CD4-positive, alpha-beta T cell treated with Interleukin-15 for 1 hour (primary cell): ENCODE measurements around the gene ALB.

ENCODE experiments used
- DNase-seq: peaks from one replicate; pipeline ENCODE4 v3.0.0-alpha.2; 2020

Gene ALB

DNA sequence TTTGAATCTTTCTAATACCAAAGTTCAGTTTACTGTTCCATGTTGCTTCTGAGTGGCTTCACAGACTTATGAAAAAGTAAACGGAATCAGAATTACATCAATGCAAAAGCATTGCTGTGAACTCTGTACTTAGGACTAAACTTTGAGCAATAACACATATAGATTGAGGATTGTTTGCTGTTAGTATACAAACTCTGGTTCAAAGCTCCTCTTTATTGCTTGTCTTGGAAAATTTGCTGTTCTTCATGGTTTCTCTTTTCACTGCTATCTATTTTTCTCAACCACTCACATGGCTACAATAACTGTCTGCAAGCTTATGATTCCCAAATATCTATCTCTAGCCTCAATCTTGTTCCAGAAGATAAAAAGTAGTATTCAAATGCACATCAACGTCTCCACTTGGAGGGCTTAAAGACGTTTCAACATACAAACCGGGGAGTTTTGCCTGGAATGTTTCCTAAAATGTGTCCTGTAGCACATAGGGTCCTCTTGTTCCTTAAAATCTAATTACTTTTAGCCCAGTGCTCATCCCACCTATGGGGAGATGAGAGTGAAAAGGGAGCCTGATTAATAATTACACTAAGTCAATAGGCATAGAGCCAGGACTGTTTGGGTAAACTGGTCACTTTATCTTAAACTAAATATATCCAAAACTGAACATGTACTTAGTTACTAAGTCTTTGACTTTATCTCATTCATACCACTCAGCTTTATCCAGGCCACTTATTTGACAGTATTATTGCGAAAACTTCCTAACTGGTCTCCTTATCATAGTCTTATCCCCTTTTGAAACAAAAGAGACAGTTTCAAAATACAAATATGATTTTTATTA lies 28.3 kb downstream of the ALB start:
- no peak for DNase-seq

DNA sequence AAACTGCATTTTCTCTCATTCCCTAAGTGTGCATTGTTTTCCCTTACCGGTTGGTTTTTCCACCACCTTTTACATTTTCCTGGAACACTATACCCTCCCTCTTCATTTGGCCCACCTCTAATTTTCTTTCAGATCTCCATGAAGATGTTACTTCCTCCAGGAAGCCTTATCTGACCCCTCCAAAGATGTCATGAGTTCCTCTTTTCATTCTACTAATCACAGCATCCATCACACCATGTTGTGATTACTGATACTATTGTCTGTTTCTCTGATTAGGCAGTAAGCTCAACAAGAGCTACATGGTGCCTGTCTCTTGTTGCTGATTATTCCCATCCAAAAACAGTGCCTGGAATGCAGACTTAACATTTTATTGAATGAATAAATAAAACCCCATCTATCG lies 29.1 kb downstream of the ALB start:
- DNase-seq = no peak

DNA sequence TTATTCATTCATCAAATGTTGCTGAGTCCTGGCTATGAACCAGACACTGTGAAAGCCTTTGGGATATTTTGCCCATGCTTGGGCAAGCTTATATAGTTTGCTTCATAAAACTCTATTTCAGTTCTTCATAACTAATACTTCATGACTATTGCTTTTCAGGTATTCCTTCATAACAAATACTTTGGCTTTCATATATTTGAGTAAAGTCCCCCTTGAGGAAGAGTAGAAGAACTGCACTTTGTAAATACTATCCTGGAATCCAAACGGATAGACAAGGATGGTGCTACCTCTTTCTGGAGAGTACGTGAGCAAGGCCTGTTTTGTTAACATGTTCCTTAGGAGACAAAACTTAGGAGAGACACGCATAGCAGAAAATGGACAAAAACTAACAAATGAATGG lies 30.2 kb downstream of the ALB start:
- DNase-seq = no peak

DNA sequence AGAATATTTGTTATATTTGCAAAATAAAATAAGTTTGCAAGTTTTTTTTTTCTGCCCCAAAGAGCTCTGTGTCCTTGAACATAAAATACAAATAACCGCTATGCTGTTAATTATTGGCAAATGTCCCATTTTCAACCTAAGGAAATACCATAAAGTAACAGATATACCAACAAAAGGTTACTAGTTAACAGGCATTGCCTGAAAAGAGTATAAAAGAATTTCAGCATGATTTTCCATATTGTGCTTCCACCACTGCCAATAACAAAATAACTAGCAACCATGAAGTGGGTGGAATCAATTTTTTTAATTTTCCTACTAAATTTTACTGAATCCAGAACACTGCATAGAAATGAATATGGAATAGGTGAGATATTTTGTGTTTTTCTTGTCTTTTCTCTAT lies 31.9 kb downstream of the ALB start, which contains the start of gene AFP:
Gene AFP (plus strand): TSS at position 238 of the 400 bp plus-strand sequence. CDS start 42 bp downstream, at position 280.
- DNase-seq = no peak

DNA sequence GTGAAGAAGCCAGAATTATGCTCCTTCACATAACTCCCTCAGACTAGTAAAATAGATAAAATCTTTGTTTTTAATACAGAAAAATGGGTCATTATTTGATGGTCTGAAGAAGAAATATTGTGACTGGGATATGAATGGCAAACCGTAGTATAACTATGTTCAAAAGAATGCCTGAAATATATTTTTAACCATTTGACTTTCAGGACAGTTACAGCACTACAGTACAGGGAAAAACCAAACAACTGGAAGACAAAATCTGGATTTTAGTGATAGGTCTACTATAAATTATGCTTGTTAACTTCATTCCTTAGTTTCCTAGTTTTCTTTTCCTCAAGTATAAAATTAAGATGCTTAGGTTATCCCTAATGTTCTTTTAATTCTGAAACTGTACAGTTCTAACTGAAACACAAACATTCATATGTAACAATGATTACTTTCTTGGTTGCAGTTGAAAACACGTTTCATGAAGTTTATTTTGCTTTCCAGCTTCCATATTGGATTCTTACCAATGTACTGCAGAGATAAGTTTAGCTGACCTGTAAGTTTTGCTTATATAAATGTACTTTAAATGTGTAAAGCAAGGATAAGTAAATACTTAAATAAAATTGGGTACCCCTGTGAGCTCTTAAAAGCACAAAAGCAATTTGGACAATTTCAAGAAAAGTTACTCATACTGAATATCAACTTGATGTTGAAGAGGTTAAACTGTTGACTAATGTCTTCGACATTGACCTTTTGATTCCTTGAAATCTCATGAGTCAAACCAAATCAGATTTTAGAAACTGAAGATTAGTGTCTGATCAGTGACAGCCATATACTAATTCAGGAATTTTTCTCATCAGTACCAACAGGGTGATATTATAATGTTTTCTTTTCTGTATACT lies 32.8 kb downstream of the ALB start:
- no peak for DNase-seq

DNA sequence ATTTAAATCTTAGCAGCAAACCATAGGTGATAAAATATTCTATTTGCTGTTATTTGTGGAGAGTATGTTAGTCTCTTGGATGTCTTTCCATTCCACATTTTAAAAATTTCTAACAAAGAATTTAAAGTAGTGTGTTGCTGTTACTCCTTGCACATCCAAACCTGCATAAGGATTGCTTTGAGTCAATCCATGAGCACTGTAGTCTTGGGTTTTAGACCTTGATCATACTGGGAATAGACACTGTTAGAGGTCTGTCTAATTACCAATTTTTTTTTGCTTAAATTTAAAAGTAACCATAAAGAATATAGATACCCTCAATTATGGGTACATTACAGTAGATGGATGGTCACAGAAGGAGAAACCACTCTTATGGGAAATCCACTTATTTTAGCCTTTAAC lies 33.5 kb downstream of the ALB start:
- no peak for DNase-seq

- no peak for DNase-seq
These were observed 34.0 kb downstream of the ALB start for GRCh38 chr4:73438048-73438447.

- DNase-seq = no peak
These were observed 34.6 kb downstream of the ALB start for GRCh38 chr4:73438582-73439215.

DNA sequence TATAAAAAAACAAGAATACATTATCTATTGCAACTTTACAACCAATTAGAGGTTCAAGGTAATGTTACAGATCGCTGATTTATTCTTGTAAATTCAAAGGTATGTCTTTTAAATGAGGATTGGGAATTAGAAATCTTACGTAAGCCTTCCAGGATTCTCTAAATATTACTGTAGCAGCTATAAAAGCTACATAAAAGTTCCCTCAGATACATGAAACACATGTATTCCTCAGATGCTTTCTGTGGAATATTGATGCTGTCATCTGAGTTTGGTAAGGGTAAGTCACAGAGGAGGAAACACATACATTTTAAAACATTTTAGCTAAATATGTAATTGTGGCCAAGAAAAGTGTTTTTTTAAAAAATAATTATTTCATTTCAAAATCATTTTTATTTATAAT lies 35.4 kb downstream of the ALB start:
- DNase-seq = no peak

DNA sequence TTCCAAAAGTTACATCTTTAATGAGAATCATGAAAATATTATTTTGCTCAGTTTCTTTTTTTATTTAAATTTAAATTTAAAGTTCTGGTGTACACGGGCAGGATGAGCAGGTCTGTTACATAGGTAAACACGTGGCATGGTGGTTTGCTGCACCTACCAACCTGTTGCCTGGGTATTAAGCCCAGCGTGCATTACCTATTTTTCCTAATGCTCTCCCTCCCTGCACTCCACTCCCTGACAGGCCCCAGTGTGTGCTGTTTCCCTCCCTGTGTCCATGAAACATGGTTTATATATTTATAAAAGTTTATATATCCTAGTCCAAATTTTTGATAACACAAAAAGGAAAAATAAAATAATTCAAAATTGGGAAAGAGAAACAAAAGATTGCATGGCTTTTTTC lies 35.9 kb downstream of the ALB start:
- no peak for DNase-seq

DNA sequence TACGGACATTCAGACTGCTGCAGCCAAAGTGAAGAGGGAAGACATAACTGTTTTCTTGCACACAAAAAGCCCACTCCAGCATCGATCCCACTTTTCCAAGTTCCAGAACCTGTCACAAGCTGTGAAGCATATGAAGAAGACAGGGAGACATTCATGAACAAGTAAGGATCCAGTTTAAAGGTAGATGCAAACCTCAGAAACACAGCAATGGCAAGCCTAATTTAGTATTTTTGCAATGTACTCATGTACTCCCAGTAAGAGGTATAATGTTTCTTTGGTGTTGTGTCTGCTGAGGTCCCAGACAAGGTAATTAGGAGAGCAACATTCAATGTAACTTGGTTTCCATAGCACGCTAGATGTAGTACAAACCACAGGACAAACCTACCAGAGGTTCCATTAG lies 36.6 kb downstream of the ALB start:
- DNase-seq = no peak

- no peak for DNase-seq
These were observed 38.2 kb downstream of the ALB start for GRCh38 chr4:73442275-73442674.

GRCh38 chr4:73443224-73443623 lies 39.1 kb downstream of the ALB start:
- no peak for DNase-seq

DNA sequence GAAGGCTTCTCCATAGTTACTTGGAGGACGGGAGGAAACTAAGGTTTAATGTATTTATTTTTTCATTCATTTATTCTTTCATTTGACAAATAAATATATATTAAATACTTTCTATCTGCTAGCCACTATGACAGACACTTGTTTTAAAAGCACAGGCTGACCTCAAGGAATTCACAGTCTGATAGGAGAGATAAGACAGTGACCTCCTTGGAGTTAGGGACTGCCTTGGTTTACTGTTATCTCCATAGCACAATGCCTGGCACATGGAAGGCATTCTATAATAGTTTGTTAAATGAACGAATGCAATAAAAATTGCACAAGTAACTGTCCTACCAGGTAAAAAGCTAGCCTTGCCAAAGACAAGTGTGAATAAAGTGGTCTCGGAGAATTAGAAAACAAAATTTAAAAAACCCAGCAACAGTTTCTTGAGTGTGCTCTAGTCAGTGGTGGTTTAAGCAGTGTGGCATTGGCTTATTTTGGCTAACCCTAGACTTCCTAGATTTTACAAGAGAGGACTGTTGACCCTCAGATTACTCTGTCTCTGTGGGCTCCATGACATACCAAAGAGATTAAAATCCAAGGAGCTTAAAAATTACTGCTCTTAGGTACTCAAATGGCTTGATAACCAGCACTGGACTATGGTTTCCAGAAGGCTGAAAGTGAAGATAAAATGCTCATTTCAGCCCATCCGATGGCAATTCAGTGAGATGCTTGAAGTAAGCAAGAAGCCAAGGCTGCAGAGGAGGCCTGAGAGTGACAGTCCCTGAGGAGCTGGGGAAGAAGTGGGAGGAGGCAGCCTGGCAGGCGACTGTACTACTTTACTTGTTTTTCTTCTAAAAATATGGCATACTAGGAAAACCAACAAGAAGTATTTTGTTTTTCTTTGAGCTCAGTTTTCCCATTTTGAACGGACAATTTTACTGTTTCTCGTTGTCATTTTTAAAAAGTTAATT lies 41.6 kb downstream of the ALB start:
- no peak for DNase-seq

- DNase-seq = no peak
These were observed 42.4 kb downstream of the ALB start for GRCh38 chr4:73446336-73446938.

DNA sequence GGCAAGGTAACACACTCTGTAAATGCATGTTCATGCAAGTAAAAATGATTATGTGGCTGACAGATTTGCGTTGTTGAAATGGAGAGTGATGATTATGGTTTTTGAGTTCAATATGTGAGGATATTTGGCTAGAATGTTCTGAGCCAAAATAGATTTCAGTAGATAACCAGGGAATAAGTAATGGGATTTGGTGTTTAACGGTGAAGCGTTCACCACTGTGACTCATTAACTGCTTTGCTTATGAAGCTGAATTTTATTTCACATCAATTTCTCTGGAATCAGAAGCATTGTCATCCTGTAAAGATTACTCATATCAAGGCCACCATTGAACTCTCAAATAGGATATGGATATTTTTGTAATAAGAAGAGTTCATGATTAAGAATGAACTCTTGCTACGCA lies 43.6 kb downstream of the ALB start:
- no peak for DNase-seq

GRCh38 chr4:73448448-73449203 lies 44.5 kb downstream of the ALB start:
- no peak for DNase-seq

DNA sequence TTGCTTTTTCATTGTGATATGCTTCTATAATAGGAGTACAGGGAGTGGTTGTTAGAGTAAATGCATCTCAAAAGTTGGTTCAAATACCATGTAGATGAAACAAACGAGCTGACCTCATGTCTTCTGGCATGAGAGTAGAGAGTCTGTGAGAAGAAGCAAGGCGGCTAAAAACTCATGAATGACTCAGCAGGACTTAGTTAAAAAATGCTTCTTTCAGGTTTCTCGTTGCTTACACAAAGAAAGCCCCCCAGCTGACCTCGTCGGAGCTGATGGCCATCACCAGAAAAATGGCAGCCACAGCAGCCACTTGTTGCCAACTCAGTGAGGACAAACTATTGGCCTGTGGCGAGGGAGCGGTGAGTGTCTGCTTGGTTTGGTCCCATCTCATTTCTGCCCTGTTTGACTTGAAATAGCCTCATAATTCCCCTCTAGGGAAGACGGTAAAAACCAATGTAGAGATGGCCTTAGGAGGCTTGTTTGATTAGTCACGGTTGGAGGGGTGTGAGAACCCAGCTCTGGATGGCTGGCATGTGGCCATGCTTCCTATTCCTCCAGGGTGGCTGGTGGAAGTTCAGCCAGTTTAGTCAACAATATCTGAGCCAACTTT lies 46.4 kb downstream of the ALB start:
- DNase-seq = no peak

DNA sequence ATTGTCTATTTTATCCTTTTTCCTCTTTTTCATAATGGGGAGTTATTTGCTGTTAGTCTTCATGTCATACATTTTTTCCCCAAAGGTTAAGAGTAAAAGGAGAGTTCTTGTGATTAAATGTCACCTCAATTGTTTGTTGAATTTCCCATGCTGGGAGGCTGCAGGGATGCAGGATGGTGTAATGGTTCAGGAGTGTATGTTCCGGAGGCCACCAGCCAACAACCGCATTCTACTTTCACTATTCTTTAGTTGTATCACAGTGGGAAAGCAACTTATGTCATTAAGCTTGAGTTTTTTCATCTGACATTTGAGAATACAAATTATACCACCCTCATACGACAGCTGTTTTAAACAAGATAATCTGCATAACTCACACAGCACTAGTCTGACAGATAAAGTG lies 47.3 kb downstream of the ALB start:
- DNase-seq = no peak

DNA sequence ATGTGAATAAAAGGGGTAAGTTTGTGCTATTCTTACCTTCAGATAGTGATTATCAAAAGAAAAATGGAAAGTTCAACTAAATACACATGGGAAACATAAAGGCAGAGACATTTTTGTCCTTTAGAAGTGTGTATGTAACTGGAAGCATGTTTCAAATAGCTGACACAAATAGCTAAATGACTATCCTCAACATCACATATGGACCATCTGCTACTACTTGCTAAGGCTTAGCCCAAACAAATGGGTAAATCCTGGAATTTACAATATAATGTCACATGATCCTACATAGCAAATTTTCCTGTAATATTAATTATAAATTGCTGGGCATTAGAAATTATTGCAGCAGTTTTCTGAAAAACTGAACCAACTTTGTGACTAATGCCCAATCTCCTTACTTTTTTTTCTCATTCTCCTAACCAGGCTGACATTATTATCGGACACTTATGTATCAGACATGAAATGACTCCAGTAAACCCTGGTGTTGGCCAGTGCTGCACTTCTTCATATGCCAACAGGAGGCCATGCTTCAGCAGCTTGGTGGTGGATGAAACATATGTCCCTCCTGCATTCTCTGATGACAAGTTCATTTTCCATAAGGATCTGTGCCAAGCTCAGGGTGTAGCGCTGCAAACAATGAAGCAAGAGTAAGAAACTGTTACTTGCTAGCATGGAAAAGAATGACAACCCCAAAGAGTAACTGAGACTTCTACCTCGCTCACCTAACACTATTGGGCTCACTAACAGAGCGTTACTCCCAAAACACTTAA lies 48.1 kb downstream of the ALB start:
- DNase-seq = no peak
